ENCODE data around the gene MACROD2.

The MACROD2 gene

DNA sequence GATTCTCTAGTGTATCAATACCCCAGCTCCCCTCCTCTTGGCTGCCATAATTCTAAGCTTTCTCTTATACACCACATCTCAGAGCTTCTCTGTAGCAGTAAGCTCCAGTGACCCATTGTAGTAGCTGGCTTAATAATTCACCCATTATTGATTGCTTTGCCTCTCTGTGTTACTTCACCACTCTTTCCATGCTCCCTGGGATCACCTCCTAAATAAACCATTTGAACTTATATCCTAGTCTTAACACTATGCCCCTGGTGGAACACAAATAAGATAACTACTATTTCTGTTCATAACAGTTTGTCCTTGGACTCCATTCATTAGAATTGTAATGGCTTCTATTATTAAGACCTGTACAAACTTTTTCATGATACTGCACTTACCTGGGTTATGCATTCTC lies 1819.0 kb downstream of the MACROD2 start:
- FAIRE-seq, result no peak

DNA sequence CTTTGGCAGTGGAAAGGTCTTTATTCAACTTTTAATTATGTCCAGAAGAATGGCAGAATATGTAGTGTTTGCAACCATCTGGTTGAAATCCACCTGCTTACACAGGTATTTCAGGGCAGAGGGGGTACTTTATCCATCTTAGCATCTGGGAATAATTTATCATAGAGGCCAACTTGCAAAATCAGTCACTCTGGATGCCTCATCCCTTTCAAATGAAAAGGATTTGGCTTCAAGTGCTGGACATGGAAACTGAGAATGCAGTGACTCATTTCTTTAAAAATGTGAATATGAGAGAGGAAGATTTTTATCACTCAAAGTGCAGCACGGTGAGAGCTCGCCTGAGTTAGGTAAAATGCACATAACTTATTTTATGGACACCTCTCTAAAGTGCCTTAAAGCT lies 1819.6 kb downstream of the MACROD2 start:
- no peak for FAIRE-seq

DNA sequence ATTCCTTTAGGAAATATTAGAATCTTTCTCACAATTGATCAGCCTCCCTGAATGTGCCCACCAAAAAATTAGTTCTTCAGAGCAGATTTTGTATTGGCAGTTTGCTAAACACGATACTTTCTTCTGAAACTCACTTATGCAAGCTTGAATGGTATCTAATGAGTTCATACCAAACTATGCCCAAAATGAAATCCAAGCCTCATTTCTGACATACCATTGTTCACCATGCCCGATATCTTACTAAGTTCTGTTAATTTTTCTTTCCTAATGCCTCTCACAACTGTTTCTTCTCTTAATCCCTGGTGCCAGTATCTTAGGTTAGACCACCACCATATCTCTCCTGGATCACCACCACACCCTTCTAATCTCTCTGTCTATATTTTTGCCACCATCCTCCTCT lies 1822.0 kb downstream of the MACROD2 start:
- FAIRE-seq, result no peak

DNA sequence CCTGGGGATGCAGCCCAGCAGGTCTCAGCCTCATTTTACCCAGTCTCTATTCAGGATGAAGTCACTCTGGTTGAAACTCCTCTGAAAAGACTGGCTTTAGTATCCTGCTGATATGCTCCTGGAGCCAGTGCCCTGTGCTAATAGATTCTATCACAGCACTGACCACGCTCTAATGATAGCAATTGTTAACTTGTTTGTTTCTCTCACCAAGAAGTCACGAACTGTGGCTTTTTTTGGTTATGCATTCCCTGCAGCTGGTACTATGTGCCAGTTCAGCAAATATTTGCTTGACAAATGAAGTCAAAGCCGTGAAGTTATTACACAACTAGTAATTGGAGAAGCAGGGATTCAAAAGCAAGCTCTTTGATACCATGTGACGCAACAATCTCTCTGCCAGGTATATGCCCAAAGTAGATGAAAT lies 1823.3 kb downstream of the MACROD2 start:
- no peak for FAIRE-seq

DNA sequence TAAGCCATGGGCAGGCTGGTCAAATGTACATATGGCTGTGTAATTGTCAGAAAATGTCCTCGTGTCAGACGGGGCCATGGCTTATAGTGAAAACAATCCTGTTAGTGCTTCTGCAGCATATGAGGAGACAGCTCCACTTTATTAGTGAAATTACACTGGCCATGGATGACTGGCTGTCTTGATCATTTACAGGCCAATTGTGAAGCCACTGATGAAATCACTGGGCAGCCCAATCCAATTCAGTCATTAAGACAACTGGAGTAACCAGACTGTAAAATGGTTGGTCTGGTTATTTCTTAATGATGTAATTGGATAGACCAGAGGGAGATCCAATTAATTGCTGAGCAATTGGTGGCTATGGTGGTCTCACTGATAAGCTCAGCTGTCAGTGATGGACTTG lies 1828.4 kb downstream of the MACROD2 start:
- no peak for FAIRE-seq

DNA sequence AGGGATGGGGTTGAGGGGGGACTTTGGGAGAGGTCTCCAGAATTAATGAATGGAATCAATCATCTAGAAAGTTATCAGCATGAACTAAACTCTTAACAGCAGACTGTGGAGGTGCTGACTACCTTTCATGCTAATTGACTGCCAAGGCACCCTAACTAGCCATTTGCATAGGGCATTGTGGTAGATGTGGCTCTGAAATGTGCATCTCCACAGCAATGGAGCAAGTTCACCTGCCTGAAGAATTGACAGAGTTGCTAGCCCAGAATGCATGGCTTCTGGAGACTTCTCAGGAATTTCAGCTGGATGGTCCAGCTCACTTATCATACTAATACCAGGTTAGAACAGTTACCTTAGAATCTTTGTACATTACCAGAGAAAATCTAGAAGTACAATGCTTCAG lies 1832.3 kb downstream of the MACROD2 start:
- no peak for FAIRE-seq

DNA sequence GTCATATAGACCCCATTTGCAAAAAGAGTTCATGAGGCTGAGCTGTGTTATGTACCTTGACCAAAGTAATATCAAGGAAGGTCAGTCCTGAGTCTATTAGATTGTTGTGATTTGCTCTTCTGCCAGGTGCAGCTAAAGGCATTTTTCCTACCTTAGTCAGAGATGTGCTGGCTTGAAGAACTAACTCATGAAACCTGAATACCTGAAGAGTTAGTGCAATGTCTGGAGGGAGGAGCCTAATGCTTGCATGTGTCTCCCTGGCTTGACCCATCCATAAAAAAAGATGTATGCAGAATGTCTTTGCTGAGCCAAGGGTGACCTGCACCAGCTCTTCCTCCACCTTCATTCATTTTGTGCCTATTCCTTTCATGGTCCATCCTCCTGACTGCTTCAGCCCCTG lies 1835.9 kb downstream of the MACROD2 start:
- FAIRE-seq, result no peak

DNA sequence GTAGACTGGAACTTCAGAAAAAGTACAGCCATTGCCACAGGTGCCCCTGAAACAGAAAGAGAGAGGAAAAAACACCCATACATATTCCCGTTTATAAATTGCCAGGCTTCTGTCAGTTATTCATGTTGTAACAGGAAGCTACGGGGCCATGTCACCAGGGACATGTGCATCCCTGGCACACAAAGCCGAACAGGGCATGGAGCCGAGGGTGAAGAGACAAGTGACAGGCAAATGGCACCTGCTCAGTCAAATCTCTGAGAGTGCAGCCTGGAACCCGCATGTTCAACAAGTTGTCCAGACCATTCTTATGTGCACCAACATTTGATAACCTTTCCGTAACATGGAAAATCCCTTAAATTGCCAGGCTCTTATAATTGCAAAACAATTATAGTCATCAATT lies 1837.2 kb downstream of the MACROD2 start:
- FAIRE-seq, result no peak

DNA sequence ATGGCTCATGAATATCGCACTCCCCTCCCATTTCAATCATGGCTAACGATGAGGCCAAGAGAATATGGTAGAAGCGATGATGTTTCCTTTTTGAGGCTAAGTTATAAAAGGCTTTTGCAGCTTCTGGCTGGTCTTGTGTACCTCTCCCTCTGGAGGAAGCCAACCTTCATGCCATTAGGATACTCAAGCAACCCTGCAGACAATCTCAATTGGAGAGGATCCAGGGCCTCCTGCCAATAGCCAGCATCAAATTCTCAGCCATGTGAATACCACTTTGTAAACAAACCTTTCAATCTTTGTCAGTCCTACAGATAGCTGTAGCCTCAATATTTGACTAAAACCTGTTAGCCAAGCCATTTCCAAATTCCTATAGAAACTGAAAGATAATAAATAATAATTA lies 1839.5 kb downstream of the MACROD2 start:
- no peak for FAIRE-seq

DNA sequence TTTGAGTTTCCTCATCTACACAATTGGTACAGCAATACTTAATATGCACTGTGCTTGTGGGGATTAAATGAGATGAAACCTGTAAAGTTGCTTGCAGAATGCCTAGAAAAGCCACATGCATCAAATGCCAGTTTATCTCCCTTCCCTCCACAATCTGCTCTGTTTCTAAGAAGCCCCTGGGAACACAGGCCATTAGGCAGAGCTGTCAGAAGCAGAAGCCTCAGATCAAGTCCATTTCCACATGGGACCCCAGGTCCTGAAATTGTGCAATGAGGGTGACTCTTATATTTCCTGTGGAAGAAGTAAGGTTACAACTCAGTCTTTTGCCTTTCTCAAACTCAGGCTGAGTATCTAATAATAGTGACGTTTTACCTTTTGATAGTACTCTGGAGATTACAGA lies 1840.5 kb downstream of the MACROD2 start:
- no peak for FAIRE-seq

DNA sequence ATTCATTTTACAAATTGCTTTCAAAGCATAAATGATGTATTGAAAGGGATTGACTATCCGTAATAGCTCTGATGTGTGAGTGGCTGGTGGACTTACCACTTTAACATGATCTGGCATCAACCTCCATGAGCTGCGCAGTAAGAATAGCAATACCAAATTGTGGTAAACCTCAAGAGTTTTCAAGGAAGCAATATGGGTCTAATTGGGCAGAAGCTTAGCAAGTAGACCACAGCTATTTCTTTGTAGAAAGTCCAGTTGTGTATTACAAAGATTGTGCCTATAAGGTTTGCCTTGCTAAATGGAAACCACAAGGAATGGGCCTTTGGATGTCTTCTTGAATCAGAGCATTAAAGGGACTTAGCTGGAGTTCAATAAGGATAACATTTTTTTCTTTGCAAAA lies 1841.3 kb downstream of the MACROD2 start:
- no peak for FAIRE-seq

DNA sequence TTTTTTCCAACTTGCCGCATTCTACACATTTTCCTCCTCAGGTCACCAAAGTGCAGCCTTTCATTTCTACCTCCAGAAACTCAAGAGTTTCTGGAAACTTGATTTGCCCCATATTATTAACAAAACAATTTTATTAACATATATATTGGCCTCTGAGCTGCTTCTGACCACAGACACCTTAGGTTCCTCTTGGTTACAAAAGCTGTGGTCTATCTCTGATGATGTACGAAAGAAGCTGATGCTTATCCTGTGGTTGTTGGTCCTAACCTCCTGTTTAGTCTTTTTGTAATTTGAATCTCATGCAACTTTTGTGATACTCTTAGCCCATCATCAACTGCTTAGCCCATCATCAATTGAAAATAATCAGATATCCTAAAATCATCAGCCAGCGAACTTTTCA lies 1842.2 kb downstream of the MACROD2 start:
- no peak for FAIRE-seq

DNA sequence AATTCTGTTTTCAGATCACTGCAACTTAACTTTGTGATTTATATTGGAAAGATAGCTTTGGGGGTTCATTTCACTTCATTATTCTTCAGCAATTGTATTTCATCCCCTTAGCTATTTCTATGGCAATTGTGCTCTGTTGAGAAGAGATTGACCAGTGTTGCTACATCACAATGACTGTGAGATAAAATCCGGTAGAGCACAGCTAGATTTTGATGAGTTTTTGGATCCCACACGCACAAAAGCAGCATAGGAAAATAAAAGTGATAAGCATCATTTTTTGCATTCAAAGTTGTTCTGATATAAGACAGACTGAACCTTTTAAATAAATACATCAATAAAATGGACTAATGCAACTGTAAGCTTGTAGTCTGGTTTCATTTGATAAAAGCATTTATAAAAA lies 1843.2 kb downstream of the MACROD2 start:
- no peak for FAIRE-seq

DNA sequence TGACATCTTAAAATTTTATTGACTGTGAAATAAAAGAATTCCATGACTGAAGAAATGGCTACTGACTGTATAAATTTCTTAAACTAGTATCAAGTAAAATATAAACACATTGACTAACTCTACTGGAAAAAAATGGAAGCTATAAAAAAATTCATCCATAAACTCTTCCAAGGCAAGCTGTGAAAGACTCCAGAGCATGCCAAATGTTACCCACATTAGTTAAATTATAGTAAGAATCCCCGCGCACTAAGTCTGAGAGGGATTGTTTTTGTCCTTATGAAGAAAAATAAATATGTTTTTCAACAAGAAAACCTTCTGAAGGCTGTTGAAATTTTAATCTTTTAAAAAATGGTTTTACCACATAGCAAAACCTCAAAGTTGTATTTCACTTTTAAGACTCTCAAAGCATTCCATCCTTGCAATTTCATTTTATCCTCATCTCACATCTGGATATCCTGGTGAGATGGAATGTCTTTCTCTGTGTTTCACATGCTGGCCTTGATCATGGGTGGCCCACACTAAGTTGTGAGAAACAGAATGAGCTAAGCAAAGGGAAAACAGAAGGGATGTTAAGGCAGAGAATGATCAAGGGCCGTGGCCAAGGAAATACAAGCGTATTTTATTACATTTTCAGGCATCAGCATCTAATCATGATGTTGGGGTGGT lies 1845.5 kb downstream of the MACROD2 start:
- FAIRE-seq, result no peak

DNA sequence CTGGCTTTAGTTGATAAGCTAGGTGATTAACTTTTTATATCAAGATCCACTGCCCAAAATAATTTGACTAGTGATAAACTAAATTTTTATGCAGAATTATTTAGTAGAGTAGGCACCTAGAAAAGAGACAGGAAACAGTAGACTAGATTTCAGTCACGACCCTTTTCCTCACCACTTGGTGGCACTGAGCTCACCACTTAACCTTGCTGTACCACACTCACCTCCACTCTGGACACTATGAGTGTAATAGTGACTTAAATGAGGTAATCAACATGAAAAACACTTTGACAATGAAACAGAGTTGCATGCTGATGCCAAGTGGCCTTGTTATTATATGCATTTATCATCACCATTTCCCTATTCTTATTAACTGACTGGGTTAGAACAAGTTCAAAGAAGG lies 1847.6 kb downstream of the MACROD2 start:
- no peak for FAIRE-seq

DNA sequence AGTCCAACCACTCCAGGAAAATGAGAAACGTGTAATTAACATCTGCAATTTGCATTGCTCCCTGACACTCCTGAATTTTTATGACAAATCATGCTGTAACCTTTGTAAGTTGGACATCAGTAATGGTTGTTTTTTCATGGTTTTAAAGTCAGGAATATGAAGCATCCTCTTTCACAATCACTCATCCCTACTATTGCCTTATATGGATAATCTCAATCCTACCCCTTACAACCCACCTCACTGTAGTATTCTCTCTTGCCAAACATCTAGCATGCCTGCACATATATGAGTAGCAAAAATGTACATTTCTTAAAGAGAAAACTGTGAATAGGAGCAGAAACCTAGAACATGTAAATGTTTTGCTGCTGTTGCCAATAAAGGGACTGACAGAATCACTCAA lies 1848.5 kb downstream of the MACROD2 start:
- FAIRE-seq, result no peak

DNA sequence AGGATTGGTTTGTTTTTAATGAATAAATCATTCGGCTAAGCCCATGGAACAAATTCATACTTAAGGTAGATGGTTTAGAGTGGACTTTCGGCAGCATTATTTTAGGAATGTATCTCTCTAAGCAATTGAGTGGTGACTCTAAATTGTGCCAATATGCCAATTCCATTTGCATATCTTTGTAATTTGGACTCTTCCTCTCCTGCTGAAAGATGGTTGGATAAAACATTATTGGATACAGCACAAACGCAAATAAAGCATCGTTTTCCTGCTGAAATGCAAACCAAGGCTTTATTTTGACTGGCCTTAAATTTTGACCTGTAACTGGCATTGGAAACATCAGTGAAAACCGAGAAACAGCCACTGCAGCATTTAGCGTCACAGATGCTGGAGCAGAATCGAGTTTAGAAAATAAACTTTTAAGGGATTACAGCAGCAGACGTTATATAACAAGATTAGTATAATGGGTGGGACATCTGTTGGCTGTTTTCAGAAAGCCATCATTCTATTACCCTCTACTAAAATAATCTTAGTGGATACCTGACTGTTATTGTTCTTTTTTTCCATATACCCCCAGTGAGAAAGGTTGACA lies 1852.0 kb downstream of the MACROD2 start:
- no peak for FAIRE-seq

DNA sequence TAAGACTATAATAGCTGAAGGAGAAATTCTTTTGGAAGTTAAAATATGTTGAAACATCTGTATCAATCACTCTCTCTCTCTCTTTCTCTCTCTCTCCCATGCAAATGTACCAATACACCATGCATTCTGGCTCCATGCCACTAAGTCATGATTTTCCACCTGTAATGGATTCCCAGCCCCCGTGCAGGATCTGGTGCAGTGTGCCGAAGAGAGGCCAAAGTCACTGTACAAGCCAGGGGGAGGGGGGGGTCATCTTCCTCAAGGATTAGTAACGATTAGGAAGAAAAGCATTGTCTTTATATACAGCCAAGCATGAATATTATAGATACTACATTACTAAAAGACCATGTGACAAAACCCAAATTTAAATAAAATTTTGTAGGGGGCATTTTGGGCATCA lies 1852.8 kb downstream of the MACROD2 start:
- FAIRE-seq, result no peak

DNA sequence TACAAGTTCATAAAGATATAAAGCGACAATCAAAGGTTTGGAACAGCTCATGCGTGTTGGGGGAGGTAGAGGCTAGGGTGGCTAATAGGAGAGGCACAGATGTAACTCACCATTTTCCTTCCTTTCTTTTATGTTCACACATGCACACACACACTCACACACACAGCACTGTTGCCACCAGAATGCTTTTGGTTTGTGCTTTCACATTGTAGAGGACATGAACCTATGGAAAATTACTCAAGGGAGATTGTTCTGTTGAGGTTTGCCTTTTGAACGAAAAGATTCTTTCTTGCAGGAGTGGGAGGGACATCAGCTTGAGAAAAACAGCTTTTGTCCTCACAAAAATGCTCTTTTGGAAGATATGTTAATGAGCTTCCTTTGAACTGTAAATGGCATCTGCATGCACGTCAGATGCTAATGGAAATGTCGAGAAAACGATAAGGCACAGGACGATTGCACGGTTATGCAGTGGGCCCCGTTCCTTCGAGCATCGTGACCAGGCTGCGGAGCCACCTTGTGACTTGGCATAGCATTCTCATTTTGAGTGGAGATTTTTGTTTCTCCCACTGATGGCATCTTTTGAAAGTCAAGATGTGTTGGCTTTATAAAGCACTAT lies 1853.8 kb downstream of the MACROD2 start:
- no peak for FAIRE-seq

DNA sequence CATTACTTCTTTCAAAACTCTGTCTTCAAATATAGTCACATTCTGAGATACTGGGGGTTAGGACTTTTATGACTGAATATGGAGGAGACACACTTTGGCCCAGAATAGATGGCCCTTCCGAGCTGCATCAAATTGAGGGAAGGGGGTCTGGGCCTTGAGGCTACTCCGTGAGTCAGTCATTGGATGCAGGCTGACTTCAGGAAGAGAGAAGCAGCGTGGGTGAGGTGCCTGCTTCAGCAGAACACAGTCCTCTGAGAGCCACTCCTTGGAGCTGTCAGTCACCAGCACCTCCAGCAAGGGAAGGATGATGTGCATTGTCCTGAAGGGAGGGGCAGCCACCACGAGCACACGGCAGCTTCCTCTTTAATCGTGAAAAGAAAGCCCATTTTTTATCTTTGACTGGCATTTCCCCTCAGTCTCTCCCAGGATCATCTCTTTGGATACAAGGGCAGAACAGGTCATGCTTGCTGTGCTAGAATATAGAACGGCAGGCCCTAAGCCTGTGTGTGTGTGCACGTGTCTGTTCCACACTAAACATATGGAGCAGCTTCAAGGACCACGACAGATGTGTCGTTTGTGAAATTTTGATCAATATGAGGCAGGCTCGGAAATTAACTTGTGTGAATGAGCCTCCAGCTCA lies 1856.4 kb downstream of the MACROD2 start:
- no peak for FAIRE-seq

DNA sequence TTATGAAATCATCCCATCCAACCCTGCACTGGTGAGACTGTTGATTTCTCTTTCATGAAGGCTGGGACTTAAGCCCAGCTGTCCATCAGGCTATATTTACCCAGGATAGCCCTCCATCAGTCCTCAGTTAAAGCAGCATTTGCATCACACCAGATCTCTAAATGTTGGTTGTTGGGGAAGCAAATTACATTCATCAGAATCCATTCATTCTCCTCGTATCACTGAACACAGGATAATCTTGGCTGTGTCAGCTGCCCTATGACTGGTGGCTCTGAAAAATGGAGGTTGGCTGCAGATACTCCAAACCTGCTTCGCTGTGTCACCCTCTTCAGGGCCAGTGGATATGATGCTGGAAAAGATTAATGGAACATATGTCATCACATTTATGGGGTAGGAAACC lies 1859.6 kb downstream of the MACROD2 start:
- FAIRE-seq, result no peak

DNA sequence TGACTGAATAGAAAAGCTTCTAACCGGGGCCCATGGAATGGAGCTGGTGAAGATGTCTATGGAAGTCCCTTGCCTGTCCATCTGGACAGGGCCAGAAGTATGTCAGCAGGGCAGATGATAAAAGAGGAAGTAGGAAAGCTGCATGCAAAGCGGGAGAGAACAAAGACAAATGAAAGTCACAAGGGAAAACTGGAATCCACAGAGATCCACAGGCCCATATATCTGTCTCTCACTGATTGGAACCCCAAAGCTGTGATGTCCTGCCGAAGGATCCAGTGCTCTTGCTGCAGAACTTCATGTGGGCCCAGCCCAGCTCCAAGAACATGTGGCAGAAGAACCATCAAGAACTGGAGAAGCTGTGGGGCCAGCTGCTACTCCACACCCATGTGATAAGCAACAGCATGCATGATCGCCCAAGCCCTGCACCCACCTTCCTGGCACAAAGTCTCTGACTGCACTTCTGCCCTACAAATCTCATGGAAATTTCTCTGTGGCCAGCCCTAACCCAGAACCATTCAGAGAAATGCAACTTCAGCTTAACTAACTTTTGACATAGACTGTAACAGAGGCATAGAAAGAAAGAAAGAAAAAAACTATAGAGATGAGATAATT lies 1862.0 kb downstream of the MACROD2 start:
- no peak for FAIRE-seq

DNA sequence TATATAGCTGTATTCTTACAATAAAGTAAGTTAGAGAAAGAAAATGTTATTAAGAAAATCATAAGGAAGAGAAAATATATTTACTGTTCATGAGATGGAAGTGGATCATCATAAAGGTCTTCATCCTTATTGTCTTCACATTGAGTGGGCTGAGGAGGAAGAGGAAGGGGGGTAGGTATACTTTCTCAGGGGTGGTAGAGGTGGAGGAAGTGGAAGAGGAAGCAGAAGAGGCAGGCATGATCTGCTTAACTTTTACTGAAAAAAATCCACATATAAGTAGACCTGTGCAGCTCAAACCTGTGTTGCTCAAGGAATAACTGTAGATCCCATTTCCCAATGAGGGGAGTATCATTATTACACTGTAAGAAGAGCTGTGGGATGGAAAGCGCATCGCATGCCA lies 1863.7 kb downstream of the MACROD2 start:
- no peak for FAIRE-seq

DNA sequence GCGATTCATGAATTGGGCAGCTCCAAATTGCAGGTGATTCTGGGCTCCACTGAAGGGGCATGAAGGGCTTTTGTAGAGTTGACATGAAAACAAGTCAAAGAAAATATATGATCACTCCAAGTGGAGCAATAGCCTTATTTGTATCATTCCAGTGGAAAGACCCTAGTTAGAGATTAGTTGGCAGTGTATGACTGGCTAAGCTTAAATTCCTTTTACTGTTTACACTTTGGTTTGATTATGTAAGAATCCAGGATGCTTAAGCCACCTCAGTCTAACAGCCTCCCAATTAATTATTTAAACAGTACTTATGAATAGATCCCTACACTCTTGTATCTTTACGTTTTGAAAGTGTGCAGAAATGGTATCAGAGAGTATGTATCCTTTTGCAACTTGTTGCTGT lies 1865.5 kb downstream of the MACROD2 start:
- FAIRE-seq, result no peak

All from G401.6 (cell line).